C4-2B (cell line): ENCODE data around the gene CYP2B6.

Source experiments
- CTCF ChIP-seq: fragments of 450-650 bp; conservative IDR thresholded peaks from 2 replicates; pipeline ENCODE4 v1.5.1; 2017; ENCODE audit warnings: mild to moderate bottlenecking
- ZFX ChIP-seq: fragments of 450-650 bp; IDR thresholded peaks from 2 replicates; pipeline ENCODE4 v1.6.1; 2017

GRCh38 chr19:41064974-41065569, 74.0 kb downstream of the CYP2B6 start:
- TF ChIP-seq CTCF (no peak), ZFX (no peak)
